HEK293 (cell line): ENCODE measurements around the gene APOO.
A peak's percentile ranks its signal among the peaks of the same experiment; 100 is the strongest.

ENCODE experiments used
- BCL11B ChIP-seq: fragments of 450-650 bp; formaldehyde crosslinking; IDR thresholded peaks from 2 replicates; pipeline ENCODE4 v1.5.1; 2016; ENCODE audit warnings: low read depth, missing biosample characterization, missing genetic modification characterization
- HIC1 ChIP-seq: fragments of 450-650 bp; formaldehyde crosslinking; IDR thresholded peaks from 2 replicates; pipeline ENCODE4 v1.5.1; 2016; ENCODE audit warnings: missing biosample characterization, missing genetic modification characterization
- OVOL3 ChIP-seq: fragments of 450-650 bp; formaldehyde crosslinking; IDR thresholded peaks from 2 replicates; pipeline ENCODE4 v1.5.1; 2016; ENCODE audit warnings: missing biosample characterization, missing genetic modification characterization
- PATZ1 ChIP-seq: fragments of 450-650 bp; formaldehyde crosslinking; IDR thresholded peaks from 2 replicates; pipeline ENCODE4 v1.5.1; 2016; ENCODE audit warnings: missing biosample characterization, missing genetic modification characterization
- PRDM4 ChIP-seq: fragments of 450-650 bp; formaldehyde crosslinking; IDR thresholded peaks from 2 replicates; pipeline ENCODE4 v1.5.1; 2017; ENCODE audit warnings: missing biosample characterization, missing genetic modification characterization
- PRDM6 ChIP-seq: fragments of 450-650 bp; formaldehyde crosslinking; IDR thresholded peaks from 2 replicates; pipeline ENCODE4 v1.5.1; 2017; ENCODE audit warnings: missing biosample characterization, missing genetic modification characterization
- RBAK ChIP-seq: fragments of 450-650 bp; formaldehyde crosslinking; IDR thresholded peaks from 2 replicates; pipeline ENCODE4 v1.5.1; 2016; ENCODE audit warnings: missing biosample characterization, missing genetic modification characterization
- WT1 ChIP-seq: fragments of 450-650 bp; formaldehyde crosslinking; IDR thresholded peaks from 2 replicates; pipeline ENCODE4 v1.5.1; 2016; ENCODE audit warnings: missing biosample characterization, missing genetic modification characterization
- ZBTB6 ChIP-seq: fragments of 450-650 bp; formaldehyde crosslinking; IDR thresholded peaks from 2 replicates; pipeline ENCODE4 v1.5.1; 2017; ENCODE audit warnings: missing biosample characterization, missing genetic modification characterization
- ZFP3 ChIP-seq: fragments of 450-650 bp; formaldehyde crosslinking; IDR thresholded peaks from 2 replicates; pipeline ENCODE4 v1.5.1; 2016; ENCODE audit warnings: low read depth, missing biosample characterization, missing genetic modification characterization
- ZNF146 ChIP-seq: fragments of 450-650 bp; formaldehyde crosslinking; IDR thresholded peaks from 2 replicates; pipeline ENCODE4 v1.5.1; 2016; ENCODE audit warnings: missing biosample characterization, missing genetic modification characterization
- ZNF16 ChIP-seq: fragments of 450-650 bp; formaldehyde crosslinking; IDR thresholded peaks from 2 replicates; pipeline ENCODE4 v1.5.1; 2016; ENCODE audit warnings: low read depth, missing biosample characterization, missing genetic modification characterization
- ZNF223 ChIP-seq: fragments of 450-650 bp; formaldehyde crosslinking; IDR thresholded peaks from 2 replicates; pipeline ENCODE4 v1.5.1; 2016; ENCODE audit warnings: missing biosample characterization, missing genetic modification characterization
- ZNF362 ChIP-seq: fragments of 450-650 bp; formaldehyde crosslinking; IDR thresholded peaks from 2 replicates; pipeline ENCODE4 v1.5.1; 2016; ENCODE audit warnings: missing biosample characterization, missing genetic modification characterization
- ZNF394 ChIP-seq: fragments of 450-650 bp; formaldehyde crosslinking; IDR thresholded peaks from 2 replicates; pipeline ENCODE4 v1.5.1; 2016; ENCODE audit warnings: missing biosample characterization, missing genetic modification characterization, mild to moderate bottlenecking, moderate library complexity, borderline replicate concordance
- ZNF501 ChIP-seq: fragments of 450-650 bp; formaldehyde crosslinking; IDR thresholded peaks from 2 replicates; pipeline ENCODE4 v1.5.1; 2016; ENCODE audit warnings: missing biosample characterization, missing genetic modification characterization
- ZNF510 ChIP-seq: fragments of 450-650 bp; formaldehyde crosslinking; IDR thresholded peaks from 2 replicates; pipeline ENCODE4 v1.5.1; 2018; ENCODE audit warnings: mild to moderate bottlenecking, missing genetic modification characterization, missing biosample characterization; ENCODE audit not compliant: insufficient replicate concordance
- ZNF513 ChIP-seq: fragments of 450-650 bp; IDR thresholded peaks from 2 replicates; pipeline ENCODE4 v1.5.1; 2018; ENCODE audit warnings: missing biosample characterization, missing genetic modification characterization
- ZNF548 ChIP-seq: fragments of 450-650 bp; formaldehyde crosslinking; IDR thresholded peaks from 2 replicates; pipeline ENCODE4 v1.5.1; 2016; ENCODE audit warnings: missing biosample characterization, missing genetic modification characterization
- ZNF560 ChIP-seq: fragments of 450-650 bp; formaldehyde crosslinking; IDR thresholded peaks from 2 replicates; pipeline ENCODE4 v1.5.1; 2017; ENCODE audit warnings: missing biosample characterization, missing genetic modification characterization, borderline replicate concordance
- ZNF596 ChIP-seq: fragments of 450-650 bp; IDR thresholded peaks from 2 replicates; pipeline ENCODE4 v1.5.0; 2018; ENCODE audit warnings: missing biosample characterization, mild to moderate bottlenecking, missing genetic modification characterization, moderate library complexity
- ZNF629 ChIP-seq: fragments of 450-650 bp; formaldehyde crosslinking; IDR thresholded peaks from 2 replicates; pipeline ENCODE4 v1.5.1; 2017; ENCODE audit warnings: missing biosample characterization, missing genetic modification characterization
- ZNF692 ChIP-seq: fragments of 450-650 bp; formaldehyde crosslinking; IDR thresholded peaks from 2 replicates; pipeline ENCODE4 v1.5.1; 2016; ENCODE audit warnings: missing biosample characterization, missing genetic modification characterization
- ZNF707 ChIP-seq: fragments of 450-650 bp; formaldehyde crosslinking; IDR thresholded peaks from 2 replicates; pipeline ENCODE4 v1.5.1; 2016; ENCODE audit warnings: missing biosample characterization, missing genetic modification characterization
- ZNF777 ChIP-seq: fragments of 450-650 bp; formaldehyde crosslinking; IDR thresholded peaks from 2 replicates; pipeline ENCODE4 v1.5.1; 2017; ENCODE audit warnings: missing biosample characterization, missing genetic modification characterization, borderline replicate concordance
- ZNF830 ChIP-seq: fragments of 450-650 bp; IDR thresholded peaks from 2 replicates; pipeline ENCODE4 v1.5.0; 2018; ENCODE audit warnings: missing biosample characterization, missing genetic modification characterization, low read depth, mild to moderate bottlenecking, moderate library complexity

APOO gene

GRCh38 chrX:23786268-23786815 is 121.4 kb downstream of the APOO start (continued):
- no peak for TF ChIP-seq ZBTB6 (tag by site-specific recombination)
- TF ChIP-seq HIC1 (tag by site-specific recombination), result peak; percentile 79
- TF ChIP-seq ZNF510, result no peak
- TF ChIP-seq PRDM4 (tag by site-specific recombination), result peak; percentile 40; the same call in 1 of the 2 replicates
- TF ChIP-seq ZNF560 (tag by site-specific recombination), result no peak
- TF ChIP-seq ZNF777, result no peak
- no peak for TF ChIP-seq RBAK
- TF ChIP-seq WT1 (tag by site-specific recombination), result no peak
- no peak for TF ChIP-seq ZNF830
- TF ChIP-seq PATZ1, result 0 out of 2 replicates have a peak, but pooled peaks have one; percentile 34
- no peak for TF ChIP-seq ZNF692 (tag by site-specific recombination)
- no peak for TF ChIP-seq ZNF513 (tag by site-specific recombination)
- no peak for TF ChIP-seq ZNF16 (tag by site-specific recombination)
- no peak for TF ChIP-seq ZFP3
- no peak for TF ChIP-seq ZNF146 (tag by site-specific recombination)
- TF ChIP-seq ZNF501 (tag by site-specific recombination), result no peak
- TF ChIP-seq BCL11B, result peak; percentile 27; the same call in 1 of the 2 replicates
- peak; percentile 84 for TF ChIP-seq ZNF362
- TF ChIP-seq PRDM6, result peak; percentile 68; the same call in 1 of the 2 replicates
- TF ChIP-seq ZNF548, result no peak
- no peak for TF ChIP-seq ZNF223
- no peak for TF ChIP-seq ZNF394 (tag by site-specific recombination)
- TF ChIP-seq ZNF596 (tag by site-specific recombination), result no peak
- TF ChIP-seq ZNF629 (tag by site-specific recombination), result 0 out of 2 replicates have a peak, but pooled peaks have one; percentile 58
- no peak for TF ChIP-seq ZNF707 (tag by site-specific recombination)
- no peak for TF ChIP-seq OVOL3
